LoVo (cell line): ENCODE measurements around the gene ERVV-1.
A peak's percentile ranks its signal among the peaks of the same experiment; 100 is the strongest.
"Not testable (repeated sequence)": the region's sequence is repeated elsewhere in the genome, so short reads cannot be mapped to it uniquely, and the experiment has no call there.

Experiments used
- DNase-seq: peaks from one replicate; pipeline ENCODE4 v3.0.0-alpha.2; 2016; ENCODE audit warnings: low spot score

ERVV-1 gene

DNA sequence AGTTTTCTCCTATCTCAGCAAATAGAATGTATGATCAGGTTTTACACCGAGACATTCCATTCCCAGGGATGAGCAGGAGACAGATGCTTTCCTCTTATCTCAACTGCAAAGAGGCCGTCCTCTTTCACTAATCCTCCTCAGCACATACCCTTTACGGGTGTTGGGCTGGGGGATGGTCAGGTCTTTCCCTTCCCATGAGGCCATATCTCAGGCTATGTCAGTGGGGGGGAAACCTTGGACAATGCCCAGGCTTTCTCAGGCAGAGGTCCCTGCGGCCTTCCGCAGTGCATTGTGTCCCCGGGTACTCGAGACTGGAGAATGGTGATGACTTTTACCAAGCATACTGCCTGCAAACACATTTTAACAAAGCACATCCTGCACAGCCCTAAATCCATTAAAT, 14.6 kb downstream of the ERVV-1 start:
- not testable (repeated sequence) for DNase-seq

DNA sequence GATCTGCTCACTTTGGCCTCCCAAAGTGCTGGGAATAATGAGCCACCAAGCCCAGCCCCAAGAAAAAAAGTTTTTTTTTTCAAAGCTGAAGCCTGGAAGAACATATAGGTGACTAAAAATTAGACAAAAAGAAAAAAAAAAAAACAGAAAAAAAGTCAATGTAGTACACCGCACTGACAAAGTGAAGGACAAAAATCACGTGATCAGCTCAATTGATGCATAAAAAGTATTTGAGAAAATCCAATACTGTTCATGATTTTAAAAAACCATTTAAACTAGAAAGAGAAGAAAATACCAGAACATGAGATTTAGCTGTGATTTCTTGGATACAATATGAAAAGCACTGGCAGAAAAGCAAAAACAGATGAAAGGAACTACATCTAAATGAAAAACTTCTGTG, 20.3 kb downstream of the ERVV-1 start:
- no peak for DNase-seq

- no peak for DNase-seq
These were observed 21.4 kb downstream of the ERVV-1 start for GRCh38 chr19:53034948-53035675.

DNA sequence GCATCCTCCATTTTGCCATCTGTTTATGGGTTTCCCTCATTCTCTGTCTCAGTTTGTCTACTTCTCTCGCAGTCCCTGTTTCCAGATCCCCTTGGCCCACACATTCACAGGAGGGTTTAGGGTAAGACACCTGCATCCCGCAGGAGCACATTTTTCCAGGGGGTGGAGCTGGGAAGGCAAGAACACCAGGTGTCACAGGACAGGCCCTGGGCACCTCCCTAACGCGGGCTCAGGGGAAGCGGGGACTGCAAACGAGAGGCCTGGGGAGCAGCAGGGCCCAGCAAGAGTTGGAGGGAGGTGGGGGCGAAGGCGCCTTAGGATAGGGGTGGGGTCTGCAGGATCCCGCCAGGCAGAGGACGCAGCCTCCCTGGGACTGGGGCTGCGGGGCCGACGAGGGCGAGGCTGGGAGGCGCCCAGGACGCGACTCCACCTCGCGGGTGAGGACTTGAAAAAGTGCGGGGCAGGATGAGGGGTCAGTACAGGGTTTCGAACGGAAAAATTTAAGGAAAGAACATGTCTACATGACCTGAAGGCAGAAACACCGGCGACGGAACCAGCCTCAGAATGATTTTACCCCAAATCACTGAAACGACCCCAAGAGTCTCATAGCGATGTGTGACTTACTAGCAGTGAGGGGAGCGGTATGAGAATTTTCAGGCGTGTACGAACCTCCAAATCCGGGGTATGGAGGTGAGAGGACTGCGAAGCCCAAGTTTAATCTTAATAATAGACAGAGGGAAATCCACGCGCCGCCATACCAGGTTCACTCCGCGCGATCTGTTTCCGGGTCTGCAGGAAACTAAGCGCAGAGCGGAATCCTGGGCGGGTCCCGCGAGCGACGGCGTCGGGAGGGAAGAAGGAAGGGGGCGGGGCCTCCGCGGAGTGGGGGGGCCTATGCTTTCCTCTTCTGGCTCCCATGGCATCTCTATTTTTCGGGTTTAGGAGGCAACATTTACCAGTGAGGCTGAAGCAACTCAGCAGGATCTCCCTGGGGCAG, 23.7 kb downstream of the ERVV-1 start:
- no peak for DNase-seq

DNA sequence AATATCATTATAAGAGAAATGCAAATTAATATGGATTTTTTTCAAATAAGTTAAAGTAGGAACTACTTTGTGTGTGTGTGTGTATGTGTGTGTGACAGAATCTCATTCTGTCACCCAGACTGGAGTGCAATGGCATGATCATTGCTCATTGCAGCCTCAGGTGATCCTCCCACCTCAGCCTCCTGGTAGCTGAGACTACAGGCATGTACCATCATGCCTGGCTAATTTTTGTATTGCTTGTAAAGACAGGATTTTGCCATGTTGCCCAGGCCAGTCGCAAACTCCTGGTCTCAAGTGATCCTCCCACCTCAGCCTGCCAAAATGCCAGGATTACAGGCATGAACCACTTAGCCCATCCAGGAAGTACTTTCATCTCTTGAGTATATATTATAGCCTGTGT, 27.6 kb downstream of the ERVV-1 start:
- DNase-seq: no peak

- DNase-seq: no peak
These were observed 31.8 kb downstream of the ERVV-1 start for GRCh38 chr19:53045536-53045935.

DNA sequence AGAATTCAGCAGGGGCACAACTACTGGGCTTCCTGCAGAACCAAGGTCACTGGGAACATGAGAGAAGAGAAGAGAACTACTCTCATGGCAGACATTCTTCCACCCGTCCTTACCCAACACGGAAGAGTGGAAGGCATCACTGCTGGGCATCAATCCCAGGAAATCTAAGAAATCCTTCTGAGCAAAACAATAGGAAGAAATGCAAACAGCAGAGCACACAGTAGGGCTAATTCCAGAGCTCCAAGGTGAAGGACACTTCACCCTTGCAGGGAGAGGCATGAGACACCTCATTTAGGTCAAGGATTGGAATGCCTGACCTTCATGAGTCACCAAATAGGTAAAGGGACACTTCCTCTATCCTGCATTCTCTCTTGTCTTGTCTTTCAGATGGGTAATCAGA, 33.7 kb downstream of the ERVV-1 start:
- DNase-seq: no peak

- peak; percentile 2 for DNase-seq
These were observed 41.4 kb downstream of the ERVV-1 start for GRCh38 chr19:53055117-53055516.

GRCh38 chr19:53057904-53058580, 44.3 kb downstream of the ERVV-1 start:
- no peak for DNase-seq
